Stimulated activated CD4-positive, alpha-beta T cell treated with anti-CD3 and anti-CD28 coated beads, Interleukin-2, amount 100 ng/mL, for 4 hours (primary cell): ENCODE measurements around the gene CYP4F22.
"Not testable (repeated sequence)": the region's sequence is repeated elsewhere in the genome, so short reads cannot be mapped to it uniquely, and the experiment has no call there.

Source experiments
- DNase-seq: peaks from one replicate; pipeline ENCODE4 v3.0.0-alpha.2; 2020; ENCODE audit warnings: low read depth

CYP4F22 gene

GRCh38 chr19:15508035-15508710 lies at the start of gene CYP4F22:
TSS of gene CYP4F22 (plus strand) at chr19:15508525. CDS start at chr19:15525337, 16,812 bp downstream.
- DNase-seq = no peak

GRCh38 chr19:15461694-15462093 lies 46.6 kb upstream of the CYP4F22 start:
- DNase-seq = no peak

- DNase-seq = peak; percentile 58
These were observed 44.4 kb upstream of the CYP4F22 start for GRCh38 chr19:15463861-15464371.

- DNase-seq = peak; percentile 44
These were observed 43.6 kb upstream of the CYP4F22 start, which contains the start of gene RASAL3 for GRCh38 chr19:15464394-15465385. TSS of gene RASAL3 (minus strand) at chr19:15464544. CDS start at chr19:15464358, 186 bp downstream.

GRCh38 chr19:15466851-15467733 lies 41.2 kb upstream of the CYP4F22 start:
- peak; percentile 56 for DNase-seq

- no peak for DNase-seq
These were observed 40.6 kb upstream of the CYP4F22 start for GRCh38 chr19:15467734-15468214.

- DNase-seq = no peak
These were observed 39.4 kb upstream of the CYP4F22 start for GRCh38 chr19:15468675-15469512.

- DNase-seq = no peak
These were observed 38.6 kb upstream of the CYP4F22 start for GRCh38 chr19:15469513-15470297.

- DNase-seq = no peak
These were observed 36.7 kb upstream of the CYP4F22 start for GRCh38 chr19:15471639-15472101.

- not testable (repeated sequence) for DNase-seq
These were observed 34.5 kb upstream of the CYP4F22 start for GRCh38 chr19:15473821-15474220.

- DNase-seq = no peak
These were observed 33.2 kb upstream of the CYP4F22 start for GRCh38 chr19:15475169-15475568.

GRCh38 chr19:15475611-15476010 lies 32.7 kb upstream of the CYP4F22 start:
- DNase-seq = no peak

- DNase-seq = no peak
These were observed 32.0 kb upstream of the CYP4F22 start for GRCh38 chr19:15476325-15476724.

- DNase-seq = no peak
These were observed 28.7 kb upstream of the CYP4F22 start, which contains the start of gene PGLYRP2 for GRCh38 chr19:15479391-15480345. TSS of gene PGLYRP2 (minus strand) at chr19:15479501. CDS start at chr19:15479371, 130 bp downstream.

- not testable (repeated sequence) for DNase-seq
These were observed 27.3 kb upstream of the CYP4F22 start for GRCh38 chr19:15480996-15481395.

GRCh38 chr19:15485768-15486167 lies 22.6 kb upstream of the CYP4F22 start:
- DNase-seq = not testable (repeated sequence)

- DNase-seq = no peak
These were observed 21.3 kb upstream of the CYP4F22 start for GRCh38 chr19:15487038-15487437.
